ENCODE data around the gene SLC66A3. TPM values are rescaled to one million over a fixed set of nuclear protein-coding genes. Genes with fewer than 3 reads are reported as not detected.

Gene SLC66A3
- polyA plus RNA-seq, 1 donor from 2014 or later, result 7.0 TPM

- H3K9me2 ChIP-seq (ENCODE audit: insufficient read depth, low read length), result no peaks in the 10 kb centered on the region
- H3K27ac ChIP-seq (ENCODE audit: low read length), result no peak overlapping the region
- no peaks in the 10 kb centered on the region for H3F3A ChIP-seq (ENCODE audit: insufficient read depth, low read length, poor library complexity, severe bottlenecking)
- H3K79me2 ChIP-seq (replicated peaks; ENCODE audit: insufficient read depth, low read length), result no peaks in the 10 kb centered on the region
- no peak overlapping the region for H3K4me3 ChIP-seq (ENCODE audit: low read length)
- TF ChIP-seq CTCF (IDR thresholded peaks at IDR 0.05; ENCODE audit: poor library complexity, severe bottlenecking) (peak; percentile 8), MXI1 (conservative IDR thresholded peaks at IDR 0.05; ENCODE audit: poor library complexity, severe bottlenecking) (no peak)
- H3K9me3 ChIP-seq (ENCODE audit: low read length), result no peaks in the 10 kb centered on the region
- H2AFZ ChIP-seq (ENCODE audit: low read depth, low read length), result no peak overlapping the region
- H3K4me2 ChIP-seq (ENCODE audit: low read length), result no peak overlapping the region
- H4K20me1 ChIP-seq (ENCODE audit: insufficient read depth), result no peaks in the 10 kb centered on the region
- H3K36me3 ChIP-seq (ENCODE audit: insufficient read depth, low read length), result no peaks in the 10 kb centered on the region
- no peak overlapping the region for H3K9ac ChIP-seq (ENCODE audit: low read length)
- H3K27me3 ChIP-seq (ENCODE audit: insufficient read depth, low read depth, low read length), result no peaks in the 10 kb centered on the region
Observed at GRCh38 chr2:11124760-11125068, 30.6 kb upstream of the SLC66A3 start.

- Histone ChIP-seq H3K4me2 (ENCODE audit: low read length) (no peak overlapping the region), H4K20me1 (ENCODE audit: insufficient read depth) (no peaks in the 10 kb centered on the region), H3K27me3 (ENCODE audit: insufficient read depth, low read depth, low read length) (no peaks in the 10 kb centered on the region), H3K9me2 (ENCODE audit: insufficient read depth, low read length) (no peaks in the 10 kb centered on the region), H3K27ac (ENCODE audit: low read length) (no peak overlapping the region), H3K4me3 (ENCODE audit: low read length) (no peak overlapping the region), H2AFZ (ENCODE audit: low read depth, low read length) (no peak overlapping the region), H3K9ac (ENCODE audit: low read length) (no peak overlapping the region), H3K36me3 (ENCODE audit: insufficient read depth, low read length) (no peaks in the 10 kb centered on the region), H3K9me3 (ENCODE audit: low read length) (no peaks in the 10 kb centered on the region), H3F3A (ENCODE audit: insufficient read depth, low read length, poor library complexity, severe bottlenecking) (no peaks in the 10 kb centered on the region), H3K79me2 (replicated peaks; ENCODE audit: insufficient read depth, low read length) (no peaks in the 10 kb centered on the region)
- TF ChIP-seq MXI1 (conservative IDR thresholded peaks at IDR 0.05; ENCODE audit: poor library complexity, severe bottlenecking) (no peak), CTCF (IDR thresholded peaks at IDR 0.05; ENCODE audit: poor library complexity, severe bottlenecking) (no peak), REST (IDR thresholded peaks at IDR 0.05; ENCODE audit: borderline replicate concordance) (no peak), POLR2AphosphoS5 (IDR thresholded peaks at IDR 0.05) (no peak), SMC3 (conservative IDR thresholded peaks at IDR 0.05; ENCODE audit: poor library complexity) (no peak), TAF1 (IDR thresholded peaks at IDR 0.05; ENCODE audit: low read depth) (no peak), EZH2 (IDR thresholded peaks at IDR 0.05; ENCODE audit: borderline replicate concordance, insufficient read depth, low read length, poor library complexity, severe bottlenecking) (no peak), RAD21 (conservative IDR thresholded peaks at IDR 0.05) (no peak), EP300 (conservative IDR thresholded peaks at IDR 0.05; ENCODE audit: poor library complexity, severe bottlenecking) (no peak)
Observed at GRCh38 chr2:11127761-11128160, 27.5 kb upstream of the SLC66A3 start.

Measured in neural cell (in vitro differentiated cells).